ENCODE results near the gene P2RY14. TPM values are rescaled to one million over a fixed set of nuclear protein-coding genes. Genes with fewer than 3 reads are reported as not detected.

The P2RY14 gene
- polyA plus RNA-seq, 1 experiment, result not detected

GRCh38 chr3:151196434-151196833, 81.9 kb downstream of the P2RY14 start:
- Histone ChIP-seq H3K27ac (ENCODE audit: low read depth, low read length) (no peak overlapping the region), H3K27me3 (ENCODE audit: control insufficient read depth, insufficient read depth, low read length) (no peaks in the 10 kb centered on the region), H3K4me3 (ENCODE audit: low read depth, low read length) (no peak overlapping the region), H3K9me3 (ENCODE audit: control insufficient read depth, insufficient read depth, low read length) (no peaks in the 10 kb centered on the region)
- no peak for DNase-seq (ENCODE audit: low read depth, low spot score)
- POLR2A ChIA-PET, result no interaction called here
- CTCF ChIA-PET, result interaction anchor here (0.6 to 1.4 kb wide), 4 partner anchors 15 to 86 kb away, joined by 3 read pairs; no protein-coding TSS in a partner anchor
- TF ChIP-seq, protein P1, sequence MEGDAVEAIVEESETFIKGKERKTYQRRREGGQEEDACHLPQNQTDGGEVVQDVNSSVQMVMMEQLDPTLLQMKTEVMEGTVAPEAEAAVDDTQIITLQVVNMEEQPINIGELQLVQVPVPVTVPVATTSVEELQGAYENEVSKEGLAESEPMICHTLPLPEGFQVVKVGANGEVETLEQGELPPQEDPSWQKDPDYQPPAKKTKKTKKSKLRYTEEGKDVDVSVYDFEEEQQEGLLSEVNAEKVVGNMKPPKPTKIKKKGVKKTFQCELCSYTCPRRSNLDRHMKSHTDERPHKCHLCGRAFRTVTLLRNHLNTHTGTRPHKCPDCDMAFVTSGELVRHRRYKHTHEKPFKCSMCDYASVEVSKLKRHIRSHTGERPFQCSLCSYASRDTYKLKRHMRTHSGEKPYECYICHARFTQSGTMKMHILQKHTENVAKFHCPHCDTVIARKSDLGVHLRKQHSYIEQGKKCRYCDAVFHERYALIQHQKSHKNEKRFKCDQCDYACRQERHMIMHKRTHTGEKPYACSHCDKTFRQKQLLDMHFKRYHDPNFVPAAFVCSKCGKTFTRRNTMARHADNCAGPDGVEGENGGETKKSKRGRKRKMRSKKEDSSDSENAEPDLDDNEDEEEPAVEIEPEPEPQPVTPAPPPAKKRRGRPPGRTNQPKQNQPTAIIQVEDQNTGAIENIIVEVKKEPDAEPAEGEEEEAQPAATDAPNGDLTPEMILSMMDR (IDR thresholded peaks at IDR 0.05; ENCODE audit: low read depth, low read length), result no peak

GRCh38 chr3:151195826-151196225, 82.5 kb downstream of the P2RY14 start:
- Histone ChIP-seq H3K27ac (ENCODE audit: low read depth, low read length) (no peak overlapping the region), H3K4me3 (ENCODE audit: low read depth, low read length) (no peak overlapping the region), H3K27me3 (ENCODE audit: control insufficient read depth, insufficient read depth, low read length) (no peaks in the 10 kb centered on the region), H3K9me3 (ENCODE audit: control insufficient read depth, insufficient read depth, low read length) (no peaks in the 10 kb centered on the region)
- TF ChIP-seq, protein P1 (IDR thresholded peaks at IDR 0.05; ENCODE audit: low read depth, low read length), result no peak
- POLR2A ChIA-PET, result interaction anchor here (0.6 kb wide), 1 partner anchor 45 kb away, joined by 5 read pairs; no protein-coding TSS in a partner anchor
- DNase-seq (ENCODE audit: low read depth, low spot score), result no peak
- CTCF ChIA-PET, result interaction anchor here (0.8 to 1.5 kb wide), 3 partner anchors 15 to 31 kb away, joined by 3 to 6 read pairs (median 3); no protein-coding TSS in a partner anchor

DNA sequence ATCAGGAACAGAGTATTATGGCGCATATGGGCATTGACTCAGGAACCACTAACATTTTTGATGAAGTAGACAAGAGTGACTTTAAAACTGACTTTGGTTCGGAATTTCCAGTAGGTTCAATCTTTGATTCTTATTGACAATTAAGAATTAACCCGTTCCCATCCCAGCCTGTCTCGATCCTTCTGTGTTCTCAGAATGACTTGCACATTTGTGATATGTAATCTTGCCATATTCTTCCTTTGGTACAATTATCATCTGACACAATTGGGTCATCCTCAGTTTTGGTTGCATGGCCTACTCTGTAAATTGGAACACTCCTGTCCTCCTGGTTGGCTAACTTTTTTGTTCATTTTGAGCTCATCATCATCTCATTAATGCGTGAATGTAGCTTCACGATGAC, 85.8 kb downstream of the P2RY14 start:
- CTCF ChIA-PET, result interaction anchor here (1.1 kb wide), 1 partner anchor 90 kb away, joined by 6 read pairs; no protein-coding TSS in a partner anchor

GRCh38 chr3:151191095-151191494, 87.2 kb downstream of the P2RY14 start:
- ChIA-PET CTCF (interaction anchor here (1.2 kb wide), 1 partner anchor 28 kb away, joined by 4 read pairs; no protein-coding TSS in a partner anchor), POLR2A (no interaction called here)
- TF ChIP-seq, protein P1 (IDR thresholded peaks at IDR 0.05; ENCODE audit: low read depth, low read length), result no peak
- Histone ChIP-seq H3K9me3 (ENCODE audit: control insufficient read depth, insufficient read depth, low read length) (no peaks in the 10 kb centered on the region), H3K27me3 (ENCODE audit: control insufficient read depth, insufficient read depth, low read length) (no peaks in the 10 kb centered on the region), H3K27ac (ENCODE audit: low read depth, low read length) (no peak overlapping the region), H3K4me3 (ENCODE audit: low read depth, low read length) (no peak overlapping the region)
- DNase-seq (ENCODE audit: low read depth, low spot score), result no peak

More for the DNA sequence above, 85.8 kb downstream of the P2RY14 start:
- TF ChIP-seq, protein P1 (IDR thresholded peaks at IDR 0.05; ENCODE audit: low read depth, low read length), result no peak
- Histone ChIP-seq H3K4me3 (ENCODE audit: low read depth, low read length) (no peak overlapping the region), H3K27me3 (ENCODE audit: control insufficient read depth, insufficient read depth, low read length) (no peaks in the 10 kb centered on the region), H3K27ac (ENCODE audit: low read depth, low read length) (no peak overlapping the region), H3K9me3 (ENCODE audit: control insufficient read depth, insufficient read depth, low read length) (no peaks in the 10 kb centered on the region)
- no peak for DNase-seq (ENCODE audit: low read depth, low spot score)
- POLR2A ChIA-PET, result no interaction called here

DNA sequence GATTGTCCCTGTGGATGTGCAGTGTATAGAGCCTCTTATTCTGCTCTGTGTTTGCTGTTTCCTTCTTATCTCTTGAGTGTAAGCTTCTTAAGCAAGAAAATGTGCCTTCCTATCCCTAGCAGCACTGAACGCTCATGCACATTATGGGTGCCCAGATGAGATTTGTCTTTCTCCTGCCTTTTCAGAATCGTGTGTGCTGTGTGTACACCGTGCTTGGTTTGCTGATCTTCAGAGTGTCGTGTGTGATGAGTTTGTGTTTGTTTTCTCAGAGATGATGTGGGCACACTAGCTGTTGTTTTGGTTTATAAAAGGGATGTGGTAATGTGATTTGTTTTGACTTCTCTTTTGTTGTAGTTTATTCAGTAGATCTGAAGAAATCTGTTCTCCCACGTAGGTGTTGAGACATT, 95.1 kb downstream of the P2RY14 start:
- Histone ChIP-seq H3K27me3 (ENCODE audit: control insufficient read depth, insufficient read depth, low read length) (no peaks in the 10 kb centered on the region), H3K4me3 (ENCODE audit: low read depth, low read length) (no peak overlapping the region), H3K9me3 (ENCODE audit: control insufficient read depth, insufficient read depth, low read length) (no peaks in the 10 kb centered on the region), H3K27ac (ENCODE audit: low read depth, low read length) (no peak overlapping the region)
- DNase-seq (ENCODE audit: low read depth, low spot score), result no peak
- ChIA-PET POLR2A (no interaction called here), CTCF (interaction anchor here (1.4 to 2.3 kb wide), 2 partner anchors 15 to 45 kb away, joined by 6 read pairs; no protein-coding TSS in a partner anchor)
- TF ChIP-seq, protein P1 (IDR thresholded peaks at IDR 0.05; ENCODE audit: low read depth, low read length), result no peak

Measured in AG04450 (cell line).